ENCODE results near the gene PTPRE.
A peak's percentile ranks its signal among the peaks of the same experiment; 100 is the strongest.

The PTPRE gene

DNA sequence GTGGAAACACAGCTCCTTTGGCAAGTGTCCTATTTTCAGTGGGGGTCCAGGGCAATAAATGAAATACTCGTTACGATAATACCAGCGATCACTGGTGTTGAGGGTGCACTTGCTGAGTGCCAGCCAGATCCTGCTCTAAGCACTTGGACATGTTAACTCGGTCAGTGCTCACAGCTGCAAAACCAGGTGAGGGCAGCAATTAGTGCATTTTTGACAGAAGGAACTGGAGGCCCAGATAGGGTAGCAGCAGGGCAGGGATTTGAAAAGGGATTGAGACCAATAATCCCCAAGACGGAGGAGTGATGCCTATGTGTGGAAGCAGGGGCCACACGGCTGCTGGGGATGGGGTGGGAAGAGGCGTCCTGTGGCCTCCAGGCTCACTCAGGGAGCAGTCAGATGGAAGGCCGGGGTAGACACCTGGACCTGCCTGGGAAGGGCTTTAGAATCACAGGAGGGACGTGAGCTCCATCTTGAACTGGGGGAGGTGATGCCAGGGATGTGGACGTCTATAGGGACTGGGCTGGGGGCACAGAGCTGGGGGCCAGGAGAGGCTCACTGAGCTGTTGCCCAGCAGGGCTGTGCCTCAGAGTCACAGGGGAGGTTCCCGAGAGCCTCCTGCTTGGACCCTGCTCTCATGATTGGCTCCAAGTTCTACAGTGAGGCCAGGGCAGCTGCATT lies 14.3 kb downstream of the PTPRE start:
- no peak overlapping the region for H3K4me3 ChIP-seq (replicated peaks; ENCODE audit: insufficient read depth, low read length)
- H3K27me3 ChIP-seq (ENCODE audit: insufficient read depth, poor library complexity, severe bottlenecking) = no peaks in the 10 kb centered on the region
- no peak for TF ChIP-seq REST (IDR thresholded peaks at IDR 0.05; ENCODE audit: insufficient replicate concordance, low read depth)
- TF ChIP-seq, protein P1, sequence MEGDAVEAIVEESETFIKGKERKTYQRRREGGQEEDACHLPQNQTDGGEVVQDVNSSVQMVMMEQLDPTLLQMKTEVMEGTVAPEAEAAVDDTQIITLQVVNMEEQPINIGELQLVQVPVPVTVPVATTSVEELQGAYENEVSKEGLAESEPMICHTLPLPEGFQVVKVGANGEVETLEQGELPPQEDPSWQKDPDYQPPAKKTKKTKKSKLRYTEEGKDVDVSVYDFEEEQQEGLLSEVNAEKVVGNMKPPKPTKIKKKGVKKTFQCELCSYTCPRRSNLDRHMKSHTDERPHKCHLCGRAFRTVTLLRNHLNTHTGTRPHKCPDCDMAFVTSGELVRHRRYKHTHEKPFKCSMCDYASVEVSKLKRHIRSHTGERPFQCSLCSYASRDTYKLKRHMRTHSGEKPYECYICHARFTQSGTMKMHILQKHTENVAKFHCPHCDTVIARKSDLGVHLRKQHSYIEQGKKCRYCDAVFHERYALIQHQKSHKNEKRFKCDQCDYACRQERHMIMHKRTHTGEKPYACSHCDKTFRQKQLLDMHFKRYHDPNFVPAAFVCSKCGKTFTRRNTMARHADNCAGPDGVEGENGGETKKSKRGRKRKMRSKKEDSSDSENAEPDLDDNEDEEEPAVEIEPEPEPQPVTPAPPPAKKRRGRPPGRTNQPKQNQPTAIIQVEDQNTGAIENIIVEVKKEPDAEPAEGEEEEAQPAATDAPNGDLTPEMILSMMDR (IDR thresholded peaks at IDR 0.05; ENCODE audit: insufficient read depth, low read length) = no peak
- no peak for TF ChIP-seq GABPA (IDR thresholded peaks at IDR 0.05; ENCODE audit: low read depth)
- no peak for TF ChIP-seq SPI1 (IDR thresholded peaks at IDR 0.05; ENCODE audit: borderline replicate concordance, low read depth)
- TF ChIP-seq POLR2AphosphoS5 (IDR thresholded peaks at IDR 0.05; ENCODE audit: low read depth) = no peak
- H3K27ac ChIP-seq (replicated peaks) = peak overlapping the region; percentile 47
- DNase-seq (ENCODE audit: low read depth in 1 of 2, low spot score in 1 of 2) = no peak

- no peak overlapping the region for H3K4me3 ChIP-seq (replicated peaks; ENCODE audit: insufficient read depth, low read length)
- no peak for DNase-seq (ENCODE audit: low read depth in 1 of 2, low spot score in 1 of 2)
- H3K27me3 ChIP-seq (ENCODE audit: insufficient read depth, poor library complexity, severe bottlenecking) = no peaks in the 10 kb centered on the region
- H3K27ac ChIP-seq (replicated peaks) = peak overlapping the region; percentile 31
- TF ChIP-seq GABPA (IDR thresholded peaks at IDR 0.05; ENCODE audit: low read depth) (no peak), SPI1 (IDR thresholded peaks at IDR 0.05; ENCODE audit: borderline replicate concordance, low read depth) (no peak), REST (IDR thresholded peaks at IDR 0.05; ENCODE audit: insufficient replicate concordance, low read depth) (no peak), POLR2AphosphoS5 (IDR thresholded peaks at IDR 0.05; ENCODE audit: low read depth) (no peak)
- TF ChIP-seq, protein P1 (IDR thresholded peaks at IDR 0.05; ENCODE audit: insufficient read depth, low read length) = no peak
Observed at GRCh38 chr10:127921753-127922145, 14.8 kb downstream of the PTPRE start.

DNA sequence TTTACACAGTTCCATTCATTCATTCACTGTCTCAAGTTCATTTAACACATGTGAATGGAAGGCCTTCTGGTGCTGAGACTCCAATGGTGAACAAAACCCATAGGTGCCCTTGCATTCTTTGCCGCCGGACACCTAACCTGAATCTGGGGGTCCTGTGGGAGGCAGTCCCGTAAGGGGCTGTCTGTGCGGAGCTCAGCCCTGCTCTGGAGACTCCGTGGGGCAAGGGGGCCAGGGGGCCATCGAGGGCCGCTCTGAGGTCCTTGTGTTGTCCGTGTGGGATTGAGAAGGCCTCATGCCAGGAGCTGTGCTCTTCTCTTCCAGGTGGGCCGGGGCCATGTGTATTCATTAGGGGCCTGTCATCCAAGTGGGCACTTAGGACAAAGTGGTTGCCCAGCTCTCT lies 15.3 kb downstream of the PTPRE start:
- no peak for DNase-seq (ENCODE audit: low read depth in 1 of 2, low spot score in 1 of 2)
- Histone ChIP-seq H3K27me3 (ENCODE audit: insufficient read depth, poor library complexity, severe bottlenecking) (no peaks in the 10 kb centered on the region), H3K4me3 (replicated peaks; ENCODE audit: insufficient read depth, low read length) (no peak overlapping the region), H3K27ac (replicated peaks) (peak overlapping the region; percentile 31)
- TF ChIP-seq SPI1 (IDR thresholded peaks at IDR 0.05; ENCODE audit: borderline replicate concordance, low read depth) (no peak), REST (IDR thresholded peaks at IDR 0.05; ENCODE audit: insufficient replicate concordance, low read depth) (no peak)

All from HL-60 (cell line).